K562 (cell line): ENCODE measurements around the gene THADA. TPM values are rescaled to one million over a fixed set of nuclear protein-coding genes. Genes with fewer than 3 reads are reported as not detected.

Experiments used
- ATAC-seq: fragments of 200-7000 bp; cut with Tn5 transposase; 3 replicates; pipeline ENCODE4 v1.9.1; 2020; ENCODE audit warnings: moderate library complexity
- BruUV-seq: library from RNA; stranded (reverse); fragments of 400-500 nt; replicated peaks from 2 replicates; lab custom pipeline; 2021; lab: Mats Ljungman, UMichigan
- CTCF ChIA-PET: fragments of 300-600 bp; formaldehyde crosslinking; extraction: SDS; loops from one replicate; lab custom pipeline; 2021; ENCODE audit warnings: low intra/inter-chr PET ratio; lab: Yijun Ruan, JAX
- POLR2A ChIA-PET: fragments of 300-600, 350-650 bp; sonication (Branson Sonifier 250); formaldehyde crosslinking; extraction: SDS; loops from one replicate; lab custom pipeline; 2021; ENCODE audit warnings: antibody characterized with exemption, inconsistent platforms; lab: Yijun Ruan, JAX
- DNase-seq, 4 experiments: peaks; one replicate each; pipeline versions ENCODE4 v3.0.0 to v3.0.0-alpha.2; 2011 to 2018; ENCODE audit warnings: low spot score in 3 of 4, mixed read lengths in 3 of 4; ENCODE audit errors: extremely low read depth in 1 of 4
- FAIRE-seq: peaks from 2 replicates; lab custom pipeline; 2011; peaks lifted over from hg19 to GRCh38; lab: Jason Lieb, UNC
- H2AFZ ChIP-seq: 2 replicates; pipeline ENCODE4 v1.6.0; 2011; ENCODE audit warnings: low read depth, low read length, control low read depth, inconsistent platforms
- H3K27ac ChIP-seq: fragments of 200-600 bp; 3 replicates; pipeline ENCODE4 v1.8.0; 2011; ENCODE audit warnings: low read depth, mild to moderate bottlenecking, control low read depth, inconsistent platforms, low read length, moderate library complexity, mixed read lengths; ENCODE audit errors: extremely low read depth
- H3K27me3 ChIP-seq, 2 experiments: fragments of 300-600 bp in 1 of 2; 2 replicates in 1 of 2; 3 replicates in 1 of 2; pipeline versions ENCODE4 v1.6.0 to v1.8.0; 2011; ENCODE audit warnings: inconsistent platforms in 2 of 2, low read length in 2 of 2, mild to moderate bottlenecking in 1 of 2, mixed read lengths in 1 of 2, moderate library complexity in 1 of 2; ENCODE audit not compliant: control insufficient read depth in 2 of 2, insufficient read depth in 2 of 2
- H3K36me3 ChIP-seq: fragments of 300-600 bp; 3 replicates; pipeline ENCODE4 v1.8.0; 2011; ENCODE audit warnings: mild to moderate bottlenecking, low read length, inconsistent platforms; ENCODE audit not compliant: control insufficient read depth, insufficient read depth
- H3K4me1 ChIP-seq, 2 experiments: fragments of 200-600 bp in 1 of 2; replicated peaks in 1 of 2; 2 replicates in 1 of 2; 3 replicates in 1 of 2; pipeline versions ENCODE4 v1.5.1 to v1.8.0; 2011; ENCODE audit warnings: inconsistent platforms in 2 of 2, low read length in 2 of 2, mild to moderate bottlenecking in 1 of 2, mixed read lengths in 1 of 2, moderate library complexity in 1 of 2; ENCODE audit not compliant: control insufficient read depth in 2 of 2, insufficient read depth in 2 of 2
- H3K4me2 ChIP-seq: 2 replicates; pipeline ENCODE4 v1.6.1; 2011; ENCODE audit warnings: low read length, control low read depth, inconsistent platforms, mixed read lengths; ENCODE audit not compliant: insufficient read depth
- H3K4me3 ChIP-seq: fragments of 200-600 bp; sonication (generic), shearing (Covaris generic); 2 replicates; pipeline ENCODE4 v1.5.1; 2016; ENCODE audit warnings: control low read depth, inconsistent platforms
- H3K79me2 ChIP-seq: fragments of 200-600 bp; 3 replicates; pipeline ENCODE4 v1.8.0; 2011; ENCODE audit warnings: low read length, inconsistent platforms; ENCODE audit not compliant: control insufficient read depth, insufficient read depth
- H3K9ac ChIP-seq, 2 experiments: 2 replicates each; pipeline versions ENCODE4 v1.6.0 to v1.6.1; 2011; ENCODE audit warnings: low read depth in 2 of 2, low read length in 2 of 2, control low read depth in 1 of 2, inconsistent platforms in 1 of 2, mild to moderate bottlenecking in 1 of 2, mixed read lengths in 1 of 2; ENCODE audit not compliant: insufficient read depth in 1 of 2
- H3K9me1 ChIP-seq: one replicate; pipeline ENCODE4 v1.6.0; 2011; ENCODE audit warnings: inconsistent platforms, mild to moderate bottlenecking, low read length, moderate library complexity; ENCODE audit not compliant: control insufficient read depth, insufficient read depth
- H3K9me3 ChIP-seq: replicated peaks from 2 replicates; pipeline ENCODE4 v1.5.1; 2011; ENCODE audit warnings: low read depth, low read length, inconsistent platforms; ENCODE audit not compliant: control insufficient read depth, insufficient read depth
- H4K20me1 ChIP-seq: replicated peaks from 2 replicates; pipeline ENCODE4 v1.6.1; 2011; ENCODE audit warnings: low read length, inconsistent platforms, mixed read lengths; ENCODE audit not compliant: control insufficient read depth, insufficient read depth
- CBX8 ChIP-seq: fragments of 200-600 bp; sonication (generic); IDR thresholded peaks from 2 replicates; pipeline ENCODE4 v1.6.1; 2012; ENCODE audit warnings: borderline replicate concordance, mixed run types, low read depth, mild to moderate bottlenecking, moderate library complexity, mixed read lengths, low read length, control low read depth, inconsistent platforms; ENCODE audit not compliant: poor library complexity, severe bottlenecking; ENCODE audit errors: extremely low read depth
- CC2D1A ChIP-seq: fragments of 450-650 bp; IDR thresholded peaks from 2 replicates; pipeline ENCODE4 v1.6.1; 2017; ENCODE audit warnings: mild to moderate bottlenecking
- FOSL1 ChIP-seq: fragments of 200-800 bp; sonication (Bioruptor generic); conservative IDR thresholded peaks from 2 replicates; pipeline ENCODE4 v1.6.1; 2016; ENCODE audit warnings: missing genetic modification characterization, missing compliant biosample characterization
- GATA2 ChIP-seq: sonication (generic); formaldehyde crosslinking; IDR thresholded peaks from 2 replicates; pipeline ENCODE4 v1.4.0; 2020; ENCODE audit warnings: mild to moderate bottlenecking, missing genetic modification reagents
- MAFG ChIP-seq: fragments of 450-650 bp; conservative IDR thresholded peaks from 2 replicates; pipeline ENCODE4 v1.6.1; 2016; ENCODE audit warnings: missing genetic modification characterization, missing compliant biosample characterization
- RBM14 ChIP-seq: fragments of 200-400 bp; formaldehyde crosslinking; IDR thresholded peaks from 2 replicates; pipeline ENCODE4 v1.6.1; 2018; ENCODE audit warnings: low read depth, mild to moderate bottlenecking, low read length, moderate library complexity, borderline replicate concordance; ENCODE audit not compliant: insufficient read depth
- SIX5 ChIP-seq, 2 experiments: IDR thresholded peaks; 2 replicates each; pipeline ENCODE4 v1.6.1; 2011; ENCODE audit warnings: low read length in 2 of 2, borderline replicate concordance in 1 of 2, low read depth in 1 of 2, mild to moderate bottlenecking in 1 of 2, moderate library complexity in 1 of 2; ENCODE audit not compliant: insufficient read depth in 1 of 2
- TCFL5 ChIP-seq: fragments of 250-450 bp; sonication (Bioruptor Pico); conservative IDR thresholded peaks from 2 replicates; pipeline ENCODE4 v1.6.1; 2021; ENCODE audit warnings: mild to moderate bottlenecking, moderate library complexity, matching md5 sums
- ZKSCAN1 ChIP-seq: fragments of 150-350 bp; IDR thresholded peaks from 2 replicates; pipeline ENCODE4 v1.6.1; 2016; ENCODE audit warnings: low read depth, low read length
- ZNF561 ChIP-seq: fragments of 450-650 bp; formaldehyde crosslinking; conservative IDR thresholded peaks from 2 replicates; pipeline ENCODE4 v1.4.0; 2020; ENCODE audit warnings: mild to moderate bottlenecking, moderate library complexity
- ZNF764 ChIP-seq: fragments of 250-450 bp; sonication (Bioruptor Pico); IDR thresholded peaks from 2 replicates; pipeline ENCODE4 v1.4.0; 2020; ENCODE audit warnings: low read depth, mild to moderate bottlenecking, moderate library complexity
- ZNF766 ChIP-seq: fragments of 200-800 bp; sonication (Bioruptor generic); conservative IDR thresholded peaks from 2 replicates; pipeline ENCODE4 v1.6.1; 2016; ENCODE audit warnings: missing genetic modification characterization, missing compliant biosample characterization
- WGBS: fragments of 100-300 bp; shearing (Covaris generic); methylation state at CpG from one replicate; pipeline ENCODE4 v1.1.6; 2016; ENCODE audit warnings: low coverage, mixed read lengths; ENCODE audit not compliant: insufficient coverage; ENCODE audit errors: missing lambda C conversion rate; 5-methylcytosine and 5-hydroxymethylcytosine counted together
- in situ Hi-C: fragments of 300-500 bp; cut with MboI; formaldehyde crosslinking; loops from 4 replicates; pipeline ENCODE4 v1.15.0; 2018; ENCODE audit warnings: inconsistent platforms, mixed read lengths
- intact Hi-C: fragments of 100-400 bp; cut with micrococcal nuclease; formaldehyde crosslinking; loops from 2 replicates; pipeline ENCODE4 v1.14.2; 2022
- polyA plus RNA-seq, 8 experiments: library from polyadenylated mRNA; depleted of rRNA in 4 of 8; stranded (reverse) in 5 of 8; unstranded in 3 of 8; fragments of >200 nt; fragmentation: Nextera tagmentation in 2 of 8; fragmentation: Illumina TruSeq in 1 of 8; extraction: Ambion mirVana in 2 of 8; extraction: Trizol in 1 of 8; gene quantifications; 2 replicates each; pipeline versions ENCODE4 v1.2.1 to v1.2.3, GENCODE V29; 2011 to 2014; ENCODE audit warnings: inconsistent platforms in 1 of 8, missing spikeins in 1 of 8
- total RNA-seq, 7 experiments: library from RNA; depleted of rRNA in 6 of 7; stranded (reverse); fragments of >200 nt in 6 of 7; fragmentation: Illumina TruSeq in 2 of 7; extraction: Trizol in 2 of 7; gene quantifications; 2 replicates each; pipeline versions ENCODE4 v1.2.1 to v1.2.3, GENCODE V29; 2011 to 2021; ENCODE audit warnings: low replicate concordance in 1 of 7
- TF ChIP-seq, protein P1 (sequence below): fragments of 250-450 bp; sonication (Bioruptor Pico); IDR thresholded peaks from 2 replicates; pipeline ENCODE4 v1.4.0; 2020; ENCODE audit warnings: mild to moderate bottlenecking, moderate library complexity

THADA gene
- total and polyA plus RNA-seq, 9 of the 15 experiments (the other 6 are each of a cell fraction or from before 2014, with no cell fraction given): 17.8 to 34.7 (median 31.9) TPM

DNA sequence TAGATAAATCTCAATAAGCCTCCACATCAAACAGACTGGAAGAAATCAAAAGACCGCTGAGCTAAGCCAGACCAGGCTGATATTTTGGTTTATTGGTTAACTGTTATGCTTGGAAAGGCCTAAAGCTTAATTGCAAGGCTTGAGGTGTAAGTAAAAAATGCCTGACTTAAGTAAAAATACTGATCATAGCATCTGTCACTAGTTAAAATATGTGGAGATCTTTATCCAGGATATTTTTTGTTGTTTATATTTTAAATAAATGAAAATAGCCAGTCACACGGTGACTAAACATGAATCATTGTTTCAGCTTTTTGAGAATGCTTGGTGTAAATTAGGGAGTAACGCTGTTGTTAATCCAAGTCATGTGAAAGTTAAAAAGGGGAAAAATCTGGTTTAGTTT, 127.9 kb downstream of the THADA start:
- POLR2A ChIA-PET: interaction anchor here (1.1 kb wide), 1 partner anchor 11 kb away, joined by 3 read pairs; no protein-coding TSS in a partner anchor
- no peak for DNase-seq
- no peak overlapping the region for H3K4me3 ChIP-seq
- WGBS: 56% methylated on average over 3 of the region's 3 CpGs
- peak; percentile 87 for TF ChIP-seq FOSL1 (tag)
- no peak for TF ChIP-seq ZNF561 (CRISPR knock-in tag)
- TF ChIP-seq, all 486 proteins: peak for 1
- Histone ChIP-seq H3K4me1 (no peaks in the 10 kb centered on the region), H3K27ac (no peak overlapping the region), H3K36me3 (no peaks in the 10 kb centered on the region), H3K79me2 (no peaks in the 10 kb centered on the region), H3K27me3 (no peaks in the 10 kb centered on the region), H3K9me1 (no peaks in the 10 kb centered on the region), H3K4me2 (no peak overlapping the region), H2AFZ (no peak overlapping the region), H3K9me3 (no peaks in the 10 kb centered on the region), H3K9ac (no peak overlapping the region), H4K20me1 (no peaks in the 10 kb centered on the region)
- in situ Hi-C loops: no loop called here
- FAIRE-seq (no peak), ATAC-seq (no peak)
- intact Hi-C loops: no loop called here
- CTCF ChIA-PET: no interaction called here
- BruUV-seq: no TSS peak

DNA sequence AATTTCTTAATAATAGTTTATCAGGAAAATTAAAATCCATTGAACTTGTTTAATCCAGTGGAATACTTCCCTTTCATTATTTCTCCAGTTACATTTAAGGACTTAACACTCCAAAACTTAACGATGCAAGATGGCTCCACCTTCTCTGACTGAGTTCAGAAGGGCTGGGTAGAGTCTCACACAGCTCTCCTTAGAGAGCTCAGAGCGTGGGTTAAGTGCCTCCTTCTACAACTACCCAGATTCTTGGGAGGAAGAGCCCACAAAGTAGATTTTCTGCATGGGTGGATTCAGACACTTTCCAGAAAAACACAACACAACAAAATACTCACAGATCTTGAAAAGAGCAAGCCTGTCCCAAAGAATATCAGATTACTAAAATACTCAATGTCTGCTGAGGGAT, 130.6 kb downstream of the THADA start:
- H3K27me3 ChIP-seq: no peaks in the 10 kb centered on the region
- no peak overlapping the region for H3K4me3 ChIP-seq
- no peaks in the 10 kb centered on the region for H4K20me1 ChIP-seq
- BruUV-seq: no TSS peak
- no peak overlapping the region for H3K27ac ChIP-seq
- H3K4me2 ChIP-seq: no peak overlapping the region
- no peaks in the 10 kb centered on the region for H3K9me3 ChIP-seq
- in situ Hi-C loops (no loop called here), intact Hi-C loops (no loop called here)
- H2AFZ ChIP-seq: no peak overlapping the region
- H3K4me1 ChIP-seq: no peaks in the 10 kb centered on the region
- H3K36me3 ChIP-seq: no peaks in the 10 kb centered on the region
- WGBS: 70% methylated on average over 2 of the region's 2 CpGs
- ChIA-PET POLR2A (interaction anchor here (2.9 kb wide), 1 partner anchor 11 kb away, joined by 11 read pairs; no protein-coding TSS in a partner anchor), CTCF (no interaction called here)
- H3K9ac ChIP-seq: no peak overlapping the region
- H3K9me1 ChIP-seq: no peaks in the 10 kb centered on the region
- no peaks in the 10 kb centered on the region for H3K79me2 ChIP-seq
- DNase-seq: no peak
- FAIRE-seq: no peak
- no peak for ATAC-seq
- TF ChIP-seq MAFG (tag): no peak
- TF ChIP-seq CBX8: no peak
- no peak for TF ChIP-seq GATA2
- TF ChIP-seq, protein P1, sequence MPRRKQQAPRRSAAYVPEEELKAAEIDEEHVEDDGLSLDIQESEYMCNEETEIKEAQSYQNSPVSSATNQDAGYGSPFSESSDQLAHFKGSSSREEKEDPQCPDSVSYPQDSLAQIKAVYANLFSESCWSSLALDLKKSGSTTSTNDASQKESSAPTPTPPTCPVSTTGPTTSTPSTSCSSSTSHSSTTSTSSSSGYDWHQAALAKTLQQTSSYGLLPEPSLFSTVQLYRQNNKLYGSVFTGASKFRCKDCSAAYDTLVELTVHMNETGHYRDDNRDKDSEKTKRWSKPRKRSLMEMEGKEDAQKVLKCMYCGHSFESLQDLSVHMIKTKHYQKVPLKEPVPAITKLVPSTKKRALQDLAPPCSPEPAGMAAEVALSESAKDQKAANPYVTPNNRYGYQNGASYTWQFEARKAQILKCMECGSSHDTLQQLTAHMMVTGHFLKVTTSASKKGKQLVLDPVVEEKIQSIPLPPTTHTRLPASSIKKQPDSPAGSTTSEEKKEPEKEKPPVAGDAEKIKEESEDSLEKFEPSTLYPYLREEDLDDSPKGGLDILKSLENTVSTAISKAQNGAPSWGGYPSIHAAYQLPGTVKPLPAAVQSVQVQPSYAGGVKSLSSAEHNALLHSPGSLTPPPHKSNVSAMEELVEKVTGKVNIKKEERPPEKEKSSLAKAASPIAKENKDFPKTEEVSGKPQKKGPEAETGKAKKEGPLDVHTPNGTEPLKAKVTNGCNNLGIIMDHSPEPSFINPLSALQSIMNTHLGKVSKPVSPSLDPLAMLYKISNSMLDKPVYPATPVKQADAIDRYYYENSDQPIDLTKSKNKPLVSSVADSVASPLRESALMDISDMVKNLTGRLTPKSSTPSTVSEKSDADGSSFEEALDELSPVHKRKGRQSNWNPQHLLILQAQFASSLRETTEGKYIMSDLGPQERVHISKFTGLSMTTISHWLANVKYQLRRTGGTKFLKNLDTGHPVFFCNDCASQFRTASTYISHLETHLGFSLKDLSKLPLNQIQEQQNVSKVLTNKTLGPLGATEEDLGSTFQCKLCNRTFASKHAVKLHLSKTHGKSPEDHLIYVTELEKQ (CRISPR knock-in tag): no peak
- no peak for TF ChIP-seq ZNF766
- no peak for TF ChIP-seq ZNF764 (CRISPR knock-in tag)
- no peak for TF ChIP-seq CC2D1A
- TF ChIP-seq SIX5 (IDR thresholded peaks at IDR 0.05; ENCODE audit: borderline replicate concordance in 1 of 2, insufficient read depth in 1 of 2, low read depth in 1 of 2, low read length in 2 of 2): no peak
- no peak for TF ChIP-seq ZKSCAN1
- no peak for TF ChIP-seq TCFL5 (CRISPR knock-in tag)
- TF ChIP-seq ZNF561 (CRISPR knock-in tag): no peak
- no peak for TF ChIP-seq RBM14
